ENCODE measurements around the gene FKBP15.
"Not testable (repeated sequence)": the region's sequence is repeated elsewhere in the genome, so short reads cannot be mapped to it uniquely, and the experiment has no call there.

The FKBP15 gene

DNA sequence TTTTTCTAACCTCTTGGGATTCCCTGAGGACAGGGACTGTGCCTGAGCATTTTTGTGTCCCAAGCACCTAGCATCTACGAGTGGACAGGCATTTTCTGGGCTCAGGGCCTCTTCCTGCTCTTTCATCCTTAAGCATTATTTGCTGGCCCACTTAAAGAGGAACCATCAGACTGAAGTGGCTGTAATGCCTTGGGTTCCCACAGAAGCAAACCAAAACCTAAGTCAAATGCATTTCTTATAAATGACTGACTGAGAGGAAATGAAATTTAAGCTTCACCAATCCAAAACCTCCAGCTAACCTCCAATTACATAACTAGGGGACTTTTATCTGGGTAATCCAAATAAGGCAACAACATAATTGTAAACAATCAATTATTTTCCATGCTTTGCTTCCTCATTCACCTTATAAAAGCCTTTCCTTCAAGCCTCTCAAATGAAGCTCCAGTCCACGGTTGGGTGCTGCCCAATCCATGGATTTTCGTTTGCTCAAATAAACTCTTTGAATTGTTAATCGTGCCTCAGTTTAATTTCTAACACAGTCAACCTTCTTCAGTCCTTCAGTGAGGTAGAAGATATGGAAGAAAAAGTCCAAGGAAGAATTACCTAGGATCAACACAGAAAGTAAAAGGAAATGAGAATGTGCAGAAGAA is 95.6 kb downstream of the FKBP15 start:
- no peak overlapping the region for H3K4me3 ChIP-seq
- no peaks in the 10 kb centered on the region for H3K9me3 ChIP-seq
- DNase-seq: no peak
- H3K27ac ChIP-seq: no peak overlapping the region
- intact Hi-C loops (cut with DNase I; ENCODE audit: low total_unique reads): no loop called here
- no peaks in the 10 kb centered on the region for H3K4me1 ChIP-seq
- TF ChIP-seq, protein P1, sequence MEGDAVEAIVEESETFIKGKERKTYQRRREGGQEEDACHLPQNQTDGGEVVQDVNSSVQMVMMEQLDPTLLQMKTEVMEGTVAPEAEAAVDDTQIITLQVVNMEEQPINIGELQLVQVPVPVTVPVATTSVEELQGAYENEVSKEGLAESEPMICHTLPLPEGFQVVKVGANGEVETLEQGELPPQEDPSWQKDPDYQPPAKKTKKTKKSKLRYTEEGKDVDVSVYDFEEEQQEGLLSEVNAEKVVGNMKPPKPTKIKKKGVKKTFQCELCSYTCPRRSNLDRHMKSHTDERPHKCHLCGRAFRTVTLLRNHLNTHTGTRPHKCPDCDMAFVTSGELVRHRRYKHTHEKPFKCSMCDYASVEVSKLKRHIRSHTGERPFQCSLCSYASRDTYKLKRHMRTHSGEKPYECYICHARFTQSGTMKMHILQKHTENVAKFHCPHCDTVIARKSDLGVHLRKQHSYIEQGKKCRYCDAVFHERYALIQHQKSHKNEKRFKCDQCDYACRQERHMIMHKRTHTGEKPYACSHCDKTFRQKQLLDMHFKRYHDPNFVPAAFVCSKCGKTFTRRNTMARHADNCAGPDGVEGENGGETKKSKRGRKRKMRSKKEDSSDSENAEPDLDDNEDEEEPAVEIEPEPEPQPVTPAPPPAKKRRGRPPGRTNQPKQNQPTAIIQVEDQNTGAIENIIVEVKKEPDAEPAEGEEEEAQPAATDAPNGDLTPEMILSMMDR (IDR thresholded peaks at IDR 0.05): no peak
- no peaks in the 10 kb centered on the region for H3K36me3 ChIP-seq
- peaks cover 0 to 17% of the 10 kb centered on the region in 2 donors for H3K27me3 ChIP-seq

GRCh38 chr9:113118829-113119228 is 102.2 kb downstream of the FKBP15 start:
- DNase-seq; H3K4me3 ChIP-seq; H3K36me3 ChIP-seq; H3K27ac ChIP-seq; H3K4me1 ChIP-seq; H3K9me3 ChIP-seq; intact Hi-C loops (cut with DNase I; ENCODE audit: low total_unique reads); H3K27me3 ChIP-seq: not testable (repeated sequence)
